B cell (primary cell): Measurements from ENCODE around the gene CTNNBL1. TPM values are rescaled to one million over a fixed set of nuclear protein-coding genes. Genes with fewer than 3 reads are reported as not detected.

ENCODE experiments used
- ATAC-seq: fragments of 200-7000 bp; cut with Tn5 transposase; one replicate; pipeline ENCODE4 v1.10.0; 2021; ENCODE audit warnings: low read depth, mild to moderate bottlenecking, moderate number of reproducible peaks, moderate library complexity
- CTCF ChIA-PET: fragments of 350-600 bp; sonication (Branson Sonifier 250); formaldehyde crosslinking; loops from one replicate; lab custom pipeline; 2021; ENCODE audit warnings: antibody characterized with exemption, inconsistent platforms; lab: Charles Lee
- POLR2A ChIA-PET: fragments of 350-600 bp; sonication (Branson Sonifier 250); formaldehyde crosslinking; loops from one replicate; lab custom pipeline; 2021; ENCODE audit warnings: antibody characterized with exemption; lab: Charles Lee
- DNase-seq: peaks from one replicate; pipeline ENCODE4 v3.0.0; 2013
- H2AFZ ChIP-seq: 2 replicates; pipeline ENCODE4 v1.6.1; 2012; ENCODE audit warnings: mild to moderate bottlenecking, low read depth, low read length; ENCODE audit not compliant: insufficient read depth, poor library complexity, severe bottlenecking
- H3K27ac ChIP-seq, 2 donors: 1 replicate in 1 of 2; 2 replicates in 1 of 2; pipeline ENCODE4 v1.5.1; 2012 to 2013; ENCODE audit warnings: low read length in 2 of 2, mild to moderate bottlenecking in 2 of 2, moderate library complexity in 1 of 2
- H3K27me3 ChIP-seq, 4 experiments: fragments of 200-600 bp in 1 of 4; sonication (generic) in 1 of 4; replicated peaks in 1 of 4; 1 replicate in 2 of 4; 2 replicates in 2 of 4; pipeline versions ENCODE4 v1.6.1 to v1.7.0; 2013 to 2016; ENCODE audit warnings: low read length in 3 of 4, mild to moderate bottlenecking in 2 of 4, mixed read lengths in 1 of 4, moderate library complexity in 1 of 4; ENCODE audit not compliant: insufficient read depth in 4 of 4, control insufficient read depth in 3 of 4; ENCODE audit errors: control extremely low read depth in 1 of 4
- H3K36me3 ChIP-seq, 2 experiments: replicated peaks in 1 of 2; 1 replicate in 1 of 2; 2 replicates in 1 of 2; pipeline versions ENCODE4 v1.6.1 to v1.7.1; 2013; ENCODE audit warnings: low read length in 1 of 2; ENCODE audit not compliant: insufficient read depth in 2 of 2, control insufficient read depth in 1 of 2; ENCODE audit errors: control extremely low read depth in 1 of 2, extremely low read depth in 1 of 2
- H3K4me1 ChIP-seq, 2 donors: fragments of 200-600 bp in 1 of 2; sonication (generic) in 1 of 2; 1 replicate in 1 of 2; 2 replicates in 1 of 2; pipeline versions ENCODE4 v1.5.1 to v1.6.1; 2013 to 2017; ENCODE audit warnings: low read length in 2 of 2; ENCODE audit not compliant: control insufficient read depth in 2 of 2, insufficient read depth in 2 of 2
- H3K4me2 ChIP-seq: replicated peaks from 2 replicates; pipeline ENCODE3; 2012; ENCODE audit warnings: mild to moderate bottlenecking, low read depth, low read length; ENCODE audit not compliant: poor library complexity, severe bottlenecking
- H3K4me3 ChIP-seq, 5 experiments: fragments of 200-600 bp in 1 of 5; sonication (generic) in 1 of 5; 1 replicate in 3 of 5; 2 replicates in 2 of 5; pipeline versions ENCODE4 v1.5.1 to v1.7.0; 2011 to 2016; ENCODE audit warnings: low read length in 4 of 5, mild to moderate bottlenecking in 4 of 5, low read depth in 2 of 5, control low read depth in 1 of 5, moderate library complexity in 1 of 5; ENCODE audit not compliant: insufficient read depth in 1 of 5; ENCODE audit errors: control extremely low read depth in 1 of 5, extremely low read depth in 1 of 5
- H3K79me2 ChIP-seq: fragments of 200-600 bp; sonication (generic); one replicate; pipeline ENCODE4 v1.6.0; 2016; ENCODE audit warnings: low read length; ENCODE audit not compliant: control insufficient read depth, insufficient read depth
- H3K9ac ChIP-seq: fragments of 200-600 bp; sonication (generic); 2 replicates; pipeline ENCODE4 v1.6.1; 2017; ENCODE audit warnings: mild to moderate bottlenecking, low read length, moderate library complexity
- H3K9me3 ChIP-seq, 3 donors: one replicate each; pipeline versions ENCODE4 v1.6.1 to v1.7.1; 2013; ENCODE audit warnings: low read length in 2 of 3; ENCODE audit not compliant: control insufficient read depth in 2 of 3, insufficient read depth in 1 of 3; ENCODE audit errors: control extremely low read depth in 1 of 3
- H4K20me1 ChIP-seq: 2 replicates; pipeline ENCODE4 v1.6.0; 2012; ENCODE audit warnings: mild to moderate bottlenecking, low read length; ENCODE audit not compliant: insufficient read depth, control insufficient read depth, poor library complexity, severe bottlenecking
- H3K27ac Mint-ChIP-seq: one replicate; pipeline ENCODE4 v1.8.0; 2021; ENCODE audit warnings: mixed read lengths
- H3K27me3 Mint-ChIP-seq: one replicate; pipeline ENCODE4 v1.8.0; 2021; ENCODE audit warnings: mixed read lengths
- H3K4me1 Mint-ChIP-seq: one replicate; pipeline ENCODE4 v1.8.0; 2021; ENCODE audit warnings: mixed read lengths
- H3K4me3 Mint-ChIP-seq: one replicate; pipeline ENCODE4 v1.8.0; 2021; ENCODE audit warnings: mixed read lengths
- H3K9me3 Mint-ChIP-seq: one replicate; pipeline ENCODE4 v1.8.0; 2022; ENCODE audit warnings: mixed read lengths; ENCODE audit not compliant: insufficient read depth
- EZH2 ChIP-seq: IDR thresholded peaks from 2 replicates; pipeline ENCODE4 v1.6.1; 2012; ENCODE audit warnings: borderline replicate concordance, low read depth, mild to moderate bottlenecking, moderate library complexity, low read length; ENCODE audit not compliant: insufficient read depth, poor library complexity, severe bottlenecking
- WGBS: methylation state at CpG from one replicate; pipeline ENCODE4 v1.1.5; 2013; ENCODE audit warnings: missing lambda C conversion rate; ENCODE audit not compliant: insufficient coverage; 5-methylcytosine and 5-hydroxymethylcytosine counted together
- intact Hi-C: fragments of 100-400 bp; cut with micrococcal nuclease; formaldehyde crosslinking; loops from one replicate; pipeline ENCODE4 v1.10.0; 2022
- polyA plus RNA-seq: library from polyadenylated mRNA; depleted of rRNA; stranded (reverse); fragments of >200 nt; gene quantifications from 2 replicates; pipeline ENCODE4 v1.2.3, GENCODE V29; 2012
- total RNA-seq, 2 donors: library from RNA; stranded (reverse); fragments of 120-200 nt in 1 of 2; gene quantifications; 1 replicate in 1 of 2; 2 replicates in 1 of 2; pipeline versions ENCODE4 v1.2.3 to v1.2.4, GENCODE V29; 2013 to 2022
- TF ChIP-seq, protein P1 (sequence below): fragments of 200-600 bp; IDR thresholded peaks from one replicate; pipeline ENCODE4 v1.8.0; 2022; ENCODE audit warnings: antibody characterized with exemption, mild to moderate bottlenecking

The CTNNBL1 gene
- total and polyA plus RNA-seq, 2 donors (not counting 1 experiment from before 2014, with no cell fraction given) = 25.3 to 64.7 TPM

DNA sequence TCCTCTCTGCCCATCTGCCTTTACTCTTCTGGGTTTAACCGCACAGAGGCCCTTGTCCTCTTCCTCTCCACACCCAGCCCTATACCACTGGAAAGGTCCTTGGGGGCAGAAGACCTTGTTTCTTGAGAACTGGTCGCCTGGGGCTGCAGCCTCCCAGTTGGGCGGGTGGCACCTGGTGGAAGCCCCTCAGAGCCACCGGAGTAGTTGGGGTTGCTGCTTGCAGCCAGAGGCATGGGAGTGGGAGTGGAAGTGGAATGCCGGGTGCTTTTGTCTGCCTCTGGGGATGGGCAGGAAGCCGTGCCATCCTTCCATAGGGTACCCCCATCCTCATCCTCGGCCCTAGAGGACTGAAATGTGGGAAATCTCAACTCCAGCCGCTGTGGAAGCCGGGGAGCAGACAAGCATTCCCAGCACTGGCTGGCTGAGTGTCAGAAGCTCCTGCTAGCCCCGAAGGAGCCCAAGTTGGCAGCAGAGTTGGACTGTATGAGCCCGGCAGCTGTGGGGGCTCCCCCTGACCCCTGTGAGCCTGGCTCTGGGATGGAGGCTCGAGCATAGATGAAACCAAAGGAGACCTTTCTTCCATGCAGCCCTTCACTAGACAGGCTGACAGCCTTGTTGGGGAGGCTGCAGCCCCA lies 210.3 kb downstream of the CTNNBL1 start:
- Histone ChIP-seq H3K27me3 (peaks cover 0 to 63% (median 22%) of the 10 kb centered on the region in 4 experiments), H3K4me2 (no peak overlapping the region), H3K4me3 (no peak overlapping the region), H3K79me2 (no peaks in the 10 kb centered on the region), H4K20me1 (no peaks in the 10 kb centered on the region), H3K27ac (no peak overlapping the region), H3K9ac (no peak overlapping the region), H3K4me1 (peaks cover 10 to 17% of the 10 kb centered on the region in 2 donors), H3K36me3 (no peaks in the 10 kb centered on the region), H3K9me3 (peaks cover 0 to 11% (median 0%) of the 10 kb centered on the region in 3 donors), H2AFZ (no peak overlapping the region)
- intact Hi-C loops = loop anchor here (10.0 kb wide), 1 partner anchor 339 kb away; no protein-coding TSS in a partner anchor
- 83% methylated on average over 8 of the region's 12 CpGs for WGBS
- POLR2A ChIA-PET = no interaction called here
- peaks cover 14% of the 10 kb centered on the region for H3K4me1 Mint-ChIP-seq
- DNase-seq (no peak), ATAC-seq (no peak)
- no peaks in the 10 kb centered on the region for H3K9me3 Mint-ChIP-seq
- no peak for TF ChIP-seq EZH2
- TF ChIP-seq, protein P1, sequence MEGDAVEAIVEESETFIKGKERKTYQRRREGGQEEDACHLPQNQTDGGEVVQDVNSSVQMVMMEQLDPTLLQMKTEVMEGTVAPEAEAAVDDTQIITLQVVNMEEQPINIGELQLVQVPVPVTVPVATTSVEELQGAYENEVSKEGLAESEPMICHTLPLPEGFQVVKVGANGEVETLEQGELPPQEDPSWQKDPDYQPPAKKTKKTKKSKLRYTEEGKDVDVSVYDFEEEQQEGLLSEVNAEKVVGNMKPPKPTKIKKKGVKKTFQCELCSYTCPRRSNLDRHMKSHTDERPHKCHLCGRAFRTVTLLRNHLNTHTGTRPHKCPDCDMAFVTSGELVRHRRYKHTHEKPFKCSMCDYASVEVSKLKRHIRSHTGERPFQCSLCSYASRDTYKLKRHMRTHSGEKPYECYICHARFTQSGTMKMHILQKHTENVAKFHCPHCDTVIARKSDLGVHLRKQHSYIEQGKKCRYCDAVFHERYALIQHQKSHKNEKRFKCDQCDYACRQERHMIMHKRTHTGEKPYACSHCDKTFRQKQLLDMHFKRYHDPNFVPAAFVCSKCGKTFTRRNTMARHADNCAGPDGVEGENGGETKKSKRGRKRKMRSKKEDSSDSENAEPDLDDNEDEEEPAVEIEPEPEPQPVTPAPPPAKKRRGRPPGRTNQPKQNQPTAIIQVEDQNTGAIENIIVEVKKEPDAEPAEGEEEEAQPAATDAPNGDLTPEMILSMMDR = no peak
- H3K4me3 Mint-ChIP-seq = peak overlapping the region; percentile 86
- H3K27ac Mint-ChIP-seq = peak overlapping the region; percentile 69
- H3K27me3 Mint-ChIP-seq = peaks cover 64% of the 10 kb centered on the region
- CTCF ChIA-PET = no interaction called here

- ChIA-PET POLR2A (no interaction called here), CTCF (interaction anchor here (0.6 kb wide), 1 partner anchor 19 kb away, joined by 3 read pairs; no protein-coding TSS in a partner anchor)
- Histone ChIP-seq H3K79me2 (no peaks in the 10 kb centered on the region), H3K27me3 (peaks cover 0 to 66% (median 22%) of the 10 kb centered on the region in 4 experiments), H3K4me1 (peaks cover 10 to 17% of the 10 kb centered on the region in 2 donors), H4K20me1 (no peaks in the 10 kb centered on the region), H3K36me3 (no peaks in the 10 kb centered on the region), H3K9me3 (peaks cover 0 to 11% (median 0%) of the 10 kb centered on the region in 3 donors), H3K27ac (no peak overlapping the region), H3K4me3 (no peak overlapping the region), H3K9ac (no peak overlapping the region), H2AFZ (no peak overlapping the region), H3K4me2 (no peak overlapping the region)
- H3K4me1 Mint-ChIP-seq = peaks cover 14% of the 10 kb centered on the region
- no peak overlapping the region for H3K27ac Mint-ChIP-seq
- ATAC-seq (no peak), DNase-seq (no peak)
- H3K9me3 Mint-ChIP-seq = no peaks in the 10 kb centered on the region
- H3K27me3 Mint-ChIP-seq = peaks cover 59% of the 10 kb centered on the region
- WGBS = 93% methylated on average over 3 of the region's 8 CpGs
- intact Hi-C loops = loop anchor here (10.0 kb wide), 1 partner anchor 340 kb away; no protein-coding TSS in a partner anchor
- TF ChIP-seq, protein P1 = no peak
- TF ChIP-seq EZH2 = no peak
- H3K4me3 Mint-ChIP-seq = peak overlapping the region; percentile 23
Measured at GRCh38 chr20:37904845-37905373, 211.1 kb downstream of the CTNNBL1 start.
